ENCODE data around the gene EDEM3.
"Not testable (repeated sequence)": the region's sequence is repeated elsewhere in the genome, so short reads cannot be mapped to it uniquely, and the experiment has no call there.

EDEM3 gene

DNA sequence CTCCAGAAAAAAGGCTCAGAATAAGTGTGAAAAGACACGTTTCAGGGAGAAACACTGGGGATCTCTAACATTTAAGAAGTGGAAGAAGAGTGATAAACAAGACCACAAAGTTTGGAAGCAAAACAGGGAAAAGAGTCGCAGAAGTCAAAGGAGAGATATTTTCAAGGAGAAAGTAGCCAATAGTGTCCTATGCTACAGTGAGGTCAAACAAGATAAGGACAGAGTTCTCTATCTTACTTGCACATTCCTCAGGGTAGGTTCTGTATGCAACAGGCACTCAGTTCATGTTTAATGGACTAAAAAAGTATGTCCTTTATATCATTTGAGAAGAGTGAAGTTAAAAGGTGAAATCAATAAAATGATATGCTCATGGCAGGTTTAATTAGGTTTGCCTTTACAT is 13.8 kb upstream of the EDEM3 start:
- H3K4me1 ChIP-seq (ENCODE audit: control insufficient read depth, insufficient read depth, low read length): no peaks in the 10 kb centered on the region
- H3K9ac ChIP-seq (ENCODE audit: low read length): no peak overlapping the region
- H3K9me3 ChIP-seq (ENCODE audit: control insufficient read depth, insufficient read depth, low read depth, low read length): no peaks in the 10 kb centered on the region
- H3K4me3 ChIP-seq (ENCODE audit: low read depth, low read length): no peak overlapping the region
- H3K36me3 ChIP-seq (ENCODE audit: control insufficient read depth, insufficient read depth, low read length): no peaks in the 10 kb centered on the region
- no peak overlapping the region for H3K27ac ChIP-seq (ENCODE audit: low read depth, low read length)
- no peaks in the 10 kb centered on the region for H3K27me3 ChIP-seq (ENCODE audit: control insufficient read depth, insufficient read depth, low read length)

- Histone ChIP-seq H3K4me1 (ENCODE audit: control insufficient read depth, insufficient read depth, low read length) (no peaks in the 10 kb centered on the region), H3K9me3 (ENCODE audit: control insufficient read depth, insufficient read depth, low read depth, low read length) (no peaks in the 10 kb centered on the region), H3K9ac (ENCODE audit: low read length) (no peak overlapping the region), H3K36me3 (ENCODE audit: control insufficient read depth, insufficient read depth, low read length) (no peaks in the 10 kb centered on the region), H3K27me3 (ENCODE audit: control insufficient read depth, insufficient read depth, low read length) (no peaks in the 10 kb centered on the region), H3K4me3 (ENCODE audit: low read depth, low read length) (no peak overlapping the region), H3K27ac (ENCODE audit: low read depth, low read length) (no peak overlapping the region)
Observed at GRCh38 chr1:184767591-184767990, 12.9 kb upstream of the EDEM3 start.

GRCh38 chr1:184764483-184764882 is 9.8 kb upstream of the EDEM3 start:
- Histone ChIP-seq H3K27me3 (ENCODE audit: control insufficient read depth, insufficient read depth, low read length) (no peaks in the 10 kb centered on the region), H3K4me3 (ENCODE audit: low read depth, low read length) (no peak overlapping the region), H3K36me3 (ENCODE audit: control insufficient read depth, insufficient read depth, low read length) (no peaks in the 10 kb centered on the region), H3K9me3 (ENCODE audit: control insufficient read depth, insufficient read depth, low read depth, low read length) (no peaks in the 10 kb centered on the region), H3K27ac (ENCODE audit: low read depth, low read length) (no peak overlapping the region), H3K9ac (ENCODE audit: low read length) (no peak overlapping the region), H3K4me1 (ENCODE audit: control insufficient read depth, insufficient read depth, low read length) (peaks cover 4% of the 10 kb centered on the region; the same call in 1 of the 2 replicates)

- H3K9ac ChIP-seq (ENCODE audit: low read length): not testable (repeated sequence)
Observed at GRCh38 chr1:184763520-184763919, 8.9 kb upstream of the EDEM3 start.

GRCh38 chr1:184761969-184762485 is 7.4 kb upstream of the EDEM3 start:
- Histone ChIP-seq H3K27me3 (ENCODE audit: control insufficient read depth, insufficient read depth, low read length) (peaks cover 2% of the 10 kb centered on the region; the same call in 1 of the 2 replicates), H3K36me3 (ENCODE audit: control insufficient read depth, insufficient read depth, low read length) (no peaks in the 10 kb centered on the region), H3K4me3 (ENCODE audit: low read depth, low read length) (no peak overlapping the region), H3K4me1 (ENCODE audit: control insufficient read depth, insufficient read depth, low read length) (peaks cover 4% of the 10 kb centered on the region; the same call in 1 of the 2 replicates), H3K27ac (ENCODE audit: low read depth, low read length) (no peak overlapping the region), H3K9ac (ENCODE audit: low read length) (no peak overlapping the region), H3K9me3 (ENCODE audit: control insufficient read depth, insufficient read depth, low read depth, low read length) (no peaks in the 10 kb centered on the region)

More at GRCh38 chr1:184763520-184763919, 8.9 kb upstream of the EDEM3 start:
- H3K9me3 ChIP-seq (ENCODE audit: control insufficient read depth, insufficient read depth, low read depth, low read length); H3K27ac ChIP-seq (ENCODE audit: low read depth, low read length); H3K36me3 ChIP-seq (ENCODE audit: control insufficient read depth, insufficient read depth, low read length); H3K4me3 ChIP-seq (ENCODE audit: low read depth, low read length); H3K27me3 ChIP-seq (ENCODE audit: control insufficient read depth, insufficient read depth, low read length); H3K4me1 ChIP-seq (ENCODE audit: control insufficient read depth, insufficient read depth, low read length): not testable (repeated sequence)

- H3K9ac ChIP-seq (ENCODE audit: low read length): no peak overlapping the region
- no peaks in the 10 kb centered on the region for H3K9me3 ChIP-seq (ENCODE audit: control insufficient read depth, insufficient read depth, low read depth, low read length)
- no peak overlapping the region for H3K27ac ChIP-seq (ENCODE audit: low read depth, low read length)
- no peaks in the 10 kb centered on the region for H3K36me3 ChIP-seq (ENCODE audit: control insufficient read depth, insufficient read depth, low read length)
- H3K4me3 ChIP-seq (ENCODE audit: low read depth, low read length): no peak overlapping the region
- H3K4me1 ChIP-seq (ENCODE audit: control insufficient read depth, insufficient read depth, low read length): peaks cover 7% of the 10 kb centered on the region; the same call in 1 of the 2 replicates
- H3K27me3 ChIP-seq (ENCODE audit: control insufficient read depth, insufficient read depth, low read length): peaks cover 18% of the 10 kb centered on the region
Observed at GRCh38 chr1:184759651-184760050, 5.0 kb upstream of the EDEM3 start.

GRCh38 chr1:184759112-184759511 is 4.5 kb upstream of the EDEM3 start:
- Histone ChIP-seq H3K27ac (ENCODE audit: low read depth, low read length) (no peak overlapping the region), H3K36me3 (ENCODE audit: control insufficient read depth, insufficient read depth, low read length) (no peaks in the 10 kb centered on the region), H3K4me1 (ENCODE audit: control insufficient read depth, insufficient read depth, low read length) (peaks cover 7% of the 10 kb centered on the region; the same call in 1 of the 2 replicates), H3K27me3 (ENCODE audit: control insufficient read depth, insufficient read depth, low read length) (peaks cover 18% of the 10 kb centered on the region), H3K9ac (ENCODE audit: low read length) (no peak overlapping the region), H3K4me3 (ENCODE audit: low read depth, low read length) (no peak overlapping the region), H3K9me3 (ENCODE audit: control insufficient read depth, insufficient read depth, low read depth, low read length) (no peaks in the 10 kb centered on the region)

DNA sequence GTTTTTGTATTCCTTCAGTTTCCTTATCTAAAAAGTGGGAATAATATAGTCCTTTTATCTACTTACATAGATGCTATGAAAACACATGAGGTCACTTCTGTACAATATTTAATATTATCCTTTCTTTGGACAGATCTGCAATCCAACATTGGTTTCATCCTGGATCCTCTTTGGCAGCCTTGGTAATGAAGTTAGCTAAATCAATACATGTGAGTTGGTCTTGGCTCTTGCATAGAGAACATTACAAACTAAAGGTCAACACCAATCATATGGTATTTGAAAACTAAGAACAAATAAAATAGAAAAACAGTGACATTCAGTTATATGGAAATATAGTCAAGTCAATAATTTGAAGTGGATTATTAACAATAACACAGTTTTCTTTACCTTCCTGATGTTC is 3.2 kb upstream of the EDEM3 start:
- Histone ChIP-seq H3K36me3 (ENCODE audit: control insufficient read depth, insufficient read depth, low read length) (no peaks in the 10 kb centered on the region), H3K27me3 (ENCODE audit: control insufficient read depth, insufficient read depth, low read length) (peaks cover 18% of the 10 kb centered on the region), H3K9me3 (ENCODE audit: control insufficient read depth, insufficient read depth, low read depth, low read length) (no peaks in the 10 kb centered on the region), H3K9ac (ENCODE audit: low read length) (no peak overlapping the region), H3K4me1 (ENCODE audit: control insufficient read depth, insufficient read depth, low read length) (peaks cover 14% of the 10 kb centered on the region), H3K27ac (ENCODE audit: low read depth, low read length) (no peak overlapping the region), H3K4me3 (ENCODE audit: low read depth, low read length) (no peak overlapping the region)

DNA sequence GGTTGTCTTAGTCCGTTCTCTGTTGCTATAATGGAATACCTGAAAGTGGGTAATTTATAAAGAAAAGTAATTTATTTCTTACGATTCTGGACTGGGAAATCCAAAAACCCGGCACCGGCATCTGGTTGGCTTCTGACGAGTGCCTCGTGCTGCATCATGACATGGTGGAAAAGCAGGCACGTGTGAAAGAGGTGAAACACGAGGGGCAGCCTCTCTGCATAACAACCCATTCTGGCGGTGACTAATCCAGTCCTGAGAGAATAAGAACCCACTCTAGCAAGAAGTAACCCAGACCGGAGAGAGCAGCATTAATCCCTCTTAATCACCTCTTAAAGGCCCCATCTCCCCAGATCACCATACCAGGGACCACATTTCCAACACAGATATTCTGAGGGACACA is 2.7 kb upstream of the EDEM3 start:
- Histone ChIP-seq H3K9me3 (ENCODE audit: control insufficient read depth, insufficient read depth, low read depth, low read length) (no peaks in the 10 kb centered on the region), H3K4me1 (ENCODE audit: control insufficient read depth, insufficient read depth, low read length) (peaks cover 14% of the 10 kb centered on the region), H3K4me3 (ENCODE audit: low read depth, low read length) (no peak overlapping the region), H3K9ac (ENCODE audit: low read length) (no peak overlapping the region), H3K27me3 (ENCODE audit: control insufficient read depth, insufficient read depth, low read length) (peaks cover 18% of the 10 kb centered on the region), H3K27ac (ENCODE audit: low read depth, low read length) (no peak overlapping the region), H3K36me3 (ENCODE audit: control insufficient read depth, insufficient read depth, low read length) (no peaks in the 10 kb centered on the region)

DNA sequence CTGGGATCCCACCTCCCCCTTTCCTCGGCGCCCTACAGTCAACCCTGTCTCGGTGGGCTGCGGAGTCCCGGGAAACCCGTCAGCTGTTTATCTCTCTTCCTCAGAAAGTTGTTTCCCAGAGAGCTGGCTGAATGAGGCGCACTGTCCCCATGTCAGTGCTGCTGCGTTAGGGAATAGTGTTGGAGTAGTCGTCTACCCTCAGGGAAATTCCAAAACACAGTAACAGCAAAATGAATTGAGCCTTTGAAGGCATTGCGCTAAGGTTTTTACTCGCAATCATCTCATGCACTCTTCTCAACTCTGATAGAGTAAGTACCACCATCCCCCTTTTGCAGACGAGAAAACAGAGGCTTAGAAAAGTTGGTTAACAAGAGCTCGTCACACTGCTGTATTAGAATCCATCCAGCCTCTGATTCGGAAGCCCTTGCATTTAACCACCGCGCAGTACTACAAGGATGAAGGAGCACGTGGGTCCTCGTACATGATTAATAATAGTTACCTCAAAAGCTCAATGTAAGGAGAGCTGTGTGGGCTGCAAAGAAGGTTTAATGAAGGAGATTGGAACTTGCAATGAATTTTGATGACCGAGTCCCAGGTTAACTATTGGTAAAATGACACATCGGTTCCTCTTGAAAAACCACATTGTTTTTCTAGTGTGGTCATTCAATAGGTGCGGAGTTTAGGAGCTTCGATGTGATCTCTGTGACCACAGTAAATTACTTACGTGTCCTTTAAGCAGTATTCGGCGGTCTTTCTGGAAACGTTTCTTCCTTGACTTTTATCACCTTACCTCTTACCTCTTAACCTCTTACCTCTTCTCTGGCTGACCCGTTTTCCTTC is 788 bp upstream of the EDEM3 start:
- Histone ChIP-seq H3K27ac (ENCODE audit: low read depth, low read length) (no peak overlapping the region), H3K4me1 (ENCODE audit: control insufficient read depth, insufficient read depth, low read length) (peaks cover 14% of the 10 kb centered on the region)

GRCh38 chr1:184753608-184754475 is 816 bp downstream of the EDEM3 start:
- H3K4me1 ChIP-seq (ENCODE audit: control insufficient read depth, insufficient read depth, low read length): peaks cover 10% of the 10 kb centered on the region
- peak overlapping the region; percentile 77 for H3K4me3 ChIP-seq (ENCODE audit: low read depth, low read length)
- no peaks in the 10 kb centered on the region for H3K9me3 ChIP-seq (ENCODE audit: control insufficient read depth, insufficient read depth, low read depth, low read length)
- no peaks in the 10 kb centered on the region for H3K36me3 ChIP-seq (ENCODE audit: control insufficient read depth, insufficient read depth, low read length)
- no peak overlapping the region for H3K27ac ChIP-seq (ENCODE audit: low read depth, low read length)
- peak overlapping the region; percentile 68 for H3K9ac ChIP-seq (ENCODE audit: low read length)
- peaks cover 18% of the 10 kb centered on the region for H3K27me3 ChIP-seq (ENCODE audit: control insufficient read depth, insufficient read depth, low read length)

More for the DNA sequence above, 788 bp upstream of the EDEM3 start:
- peaks cover 18% of the 10 kb centered on the region for H3K27me3 ChIP-seq (ENCODE audit: control insufficient read depth, insufficient read depth, low read length)
- H3K4me3 ChIP-seq (ENCODE audit: low read depth, low read length): peak overlapping the region; percentile 77
- peak overlapping the region; percentile 7 for H3K9ac ChIP-seq (ENCODE audit: low read length)
- no peaks in the 10 kb centered on the region for H3K36me3 ChIP-seq (ENCODE audit: control insufficient read depth, insufficient read depth, low read length)
- H3K9me3 ChIP-seq (ENCODE audit: control insufficient read depth, insufficient read depth, low read depth, low read length): no peaks in the 10 kb centered on the region

Data from HUES6 (cell line).